HFFc6 (cell line): Measurements from ENCODE around the gene ATR. TPM values are rescaled to one million over a fixed set of nuclear protein-coding genes. Genes with fewer than 3 reads are reported as not detected.
"Not testable (repeated sequence)": the region's sequence is repeated elsewhere in the genome, so short reads cannot be mapped to it uniquely, and the experiment has no call there.

Experiments
- DNase-seq: peaks from one replicate; pipeline ENCODE4 v3.0.0-alpha.2; 2018
- H3K27ac Mint-ChIP-seq: 2 replicates; pipeline ENCODE4 v1.8.0; 2020; ENCODE audit warnings: mild to moderate bottlenecking, mixed read lengths
- H3K27me3 Mint-ChIP-seq: 2 replicates; pipeline ENCODE4 v1.8.0; 2021; ENCODE audit warnings: mild to moderate bottlenecking, moderate library complexity, mixed read lengths; ENCODE audit not compliant: insufficient read depth
- H3K36me3 Mint-ChIP-seq: 2 replicates; pipeline ENCODE4 v1.8.0; 2021; ENCODE audit warnings: low read depth, mixed read lengths
- H3K4me1 Mint-ChIP-seq: 2 replicates; pipeline ENCODE4 v1.8.0; 2020; ENCODE audit warnings: low read depth, mixed read lengths
- H3K4me3 Mint-ChIP-seq: 2 replicates; pipeline ENCODE4 v1.8.0; 2020; ENCODE audit warnings: mild to moderate bottlenecking, moderate library complexity, mixed read lengths
- H3K9me3 Mint-ChIP-seq: 2 replicates; pipeline ENCODE4 v1.8.0; 2020; ENCODE audit warnings: mild to moderate bottlenecking, mixed read lengths
- total RNA-seq, 6 experiments: library from RNA; stranded (reverse); fragmentation: NEBNext Ultra II Directional; extraction: Animal tissue kit (Norgen Biotek cat#: 25700); gene quantifications; 2 replicates in 1 of 6; 3 replicates in 5 of 6; pipeline ENCODE4 v1.2.3, GENCODE V29; 2021
- TF ChIP-seq, protein P1 (sequence below): fragments of 200-600 bp; sonication (generic); IDR thresholded peaks from 2 replicates; pipeline ENCODE4 v1.5.0; 2021; ENCODE audit warnings: antibody characterized with exemption, mild to moderate bottlenecking

The ATR gene
- total RNA-seq, 6 experiments from 2014 or later, result 23.3 to 25.6 (median 24.3) TPM

DNA sequence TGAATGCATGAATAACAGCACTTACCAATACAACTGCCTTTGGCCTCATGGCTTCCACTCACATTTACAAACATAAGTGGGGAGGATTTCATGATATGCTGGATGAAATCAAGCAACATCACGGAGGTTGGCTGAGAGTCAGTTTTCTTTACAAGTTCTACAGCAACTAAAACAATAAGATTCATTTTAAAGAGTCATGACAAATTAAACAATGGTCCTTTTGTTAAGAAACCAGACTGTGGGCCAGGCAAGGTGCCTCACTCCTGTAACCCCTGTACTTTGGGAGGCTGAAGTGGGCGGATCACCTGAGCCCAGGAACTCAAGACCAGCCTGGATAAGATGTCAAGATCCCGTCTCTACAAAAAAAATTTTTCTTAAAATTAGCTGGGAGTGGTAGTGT, 12.4 kb downstream of the ATR start:
- no peaks in the 10 kb centered on the region for H3K27me3 Mint-ChIP-seq
- 0 out of 2 replicates have a peak, but pooled peaks cover 6% of the 10 kb centered on the region for H3K4me1 Mint-ChIP-seq
- H3K9me3 Mint-ChIP-seq, result no peaks in the 10 kb centered on the region
- no peaks in the 10 kb centered on the region for H3K36me3 Mint-ChIP-seq
- H3K27ac Mint-ChIP-seq, result no peak overlapping the region
- TF ChIP-seq, protein P1, sequence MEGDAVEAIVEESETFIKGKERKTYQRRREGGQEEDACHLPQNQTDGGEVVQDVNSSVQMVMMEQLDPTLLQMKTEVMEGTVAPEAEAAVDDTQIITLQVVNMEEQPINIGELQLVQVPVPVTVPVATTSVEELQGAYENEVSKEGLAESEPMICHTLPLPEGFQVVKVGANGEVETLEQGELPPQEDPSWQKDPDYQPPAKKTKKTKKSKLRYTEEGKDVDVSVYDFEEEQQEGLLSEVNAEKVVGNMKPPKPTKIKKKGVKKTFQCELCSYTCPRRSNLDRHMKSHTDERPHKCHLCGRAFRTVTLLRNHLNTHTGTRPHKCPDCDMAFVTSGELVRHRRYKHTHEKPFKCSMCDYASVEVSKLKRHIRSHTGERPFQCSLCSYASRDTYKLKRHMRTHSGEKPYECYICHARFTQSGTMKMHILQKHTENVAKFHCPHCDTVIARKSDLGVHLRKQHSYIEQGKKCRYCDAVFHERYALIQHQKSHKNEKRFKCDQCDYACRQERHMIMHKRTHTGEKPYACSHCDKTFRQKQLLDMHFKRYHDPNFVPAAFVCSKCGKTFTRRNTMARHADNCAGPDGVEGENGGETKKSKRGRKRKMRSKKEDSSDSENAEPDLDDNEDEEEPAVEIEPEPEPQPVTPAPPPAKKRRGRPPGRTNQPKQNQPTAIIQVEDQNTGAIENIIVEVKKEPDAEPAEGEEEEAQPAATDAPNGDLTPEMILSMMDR, result no peak
- H3K4me3 Mint-ChIP-seq, result no peak overlapping the region
- no peak for DNase-seq

DNA sequence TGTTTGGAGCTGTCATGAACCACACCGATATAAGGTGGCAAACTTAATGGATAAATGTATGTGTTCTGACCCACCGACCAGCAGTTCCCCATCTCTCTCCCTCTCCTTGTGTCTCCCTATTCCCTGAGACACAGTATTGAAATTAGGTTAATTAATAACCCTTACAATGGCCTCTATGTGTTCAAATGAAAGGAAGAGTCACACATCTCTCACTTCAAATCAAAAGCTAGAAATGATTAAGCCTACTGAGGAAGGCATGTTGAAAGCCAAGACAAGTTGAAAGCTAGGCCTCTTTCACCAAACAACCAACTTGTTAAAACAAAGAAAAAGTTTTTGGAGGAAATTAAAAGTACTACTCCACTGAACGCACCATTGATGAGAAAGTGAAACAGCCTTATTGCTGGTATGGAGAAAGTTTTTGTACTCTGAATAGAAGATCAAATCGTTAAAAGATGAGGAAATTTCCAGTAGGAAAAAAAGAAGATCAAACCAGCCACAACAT, 15.0 kb downstream of the ATR start:
- Mint-ChIP-seq H3K27me3 (no peaks in the 10 kb centered on the region), H3K27ac (no peak overlapping the region), H3K9me3 (no peaks in the 10 kb centered on the region), H3K4me1 (no peaks in the 10 kb centered on the region), H3K36me3 (peaks cover 4% of the 10 kb centered on the region; the same call in 1 of the 2 replicates), H3K4me3 (no peak overlapping the region)
- DNase-seq, result no peak
- TF ChIP-seq, protein P1, result no peak

DNA sequence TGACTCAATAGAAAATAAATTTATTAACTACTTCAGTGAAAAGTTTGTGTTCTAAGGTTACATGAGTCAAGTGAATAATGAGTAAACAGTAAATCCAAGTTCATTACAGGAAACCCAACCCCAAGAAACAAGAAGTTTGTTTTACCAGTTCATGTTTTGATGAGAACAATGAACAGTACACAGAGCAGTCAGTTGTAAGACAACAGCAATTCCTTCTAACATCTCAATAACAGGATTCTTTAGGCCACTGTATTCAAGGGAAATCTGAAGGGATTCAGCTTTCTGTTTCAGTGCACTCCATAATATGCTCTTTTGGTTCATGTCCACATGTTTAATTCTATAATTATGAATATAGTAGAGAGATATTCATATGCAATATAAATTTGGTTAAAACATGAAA, 18.4 kb downstream of the ATR start:
- peaks cover 16% of the 10 kb centered on the region for H3K36me3 Mint-ChIP-seq
- no peaks in the 10 kb centered on the region for H3K27me3 Mint-ChIP-seq
- no peak overlapping the region for H3K4me3 Mint-ChIP-seq
- H3K4me1 Mint-ChIP-seq, result no peaks in the 10 kb centered on the region
- no peak for DNase-seq
- no peak overlapping the region for H3K27ac Mint-ChIP-seq
- no peaks in the 10 kb centered on the region for H3K9me3 Mint-ChIP-seq
- TF ChIP-seq, protein P1, result no peak

DNA sequence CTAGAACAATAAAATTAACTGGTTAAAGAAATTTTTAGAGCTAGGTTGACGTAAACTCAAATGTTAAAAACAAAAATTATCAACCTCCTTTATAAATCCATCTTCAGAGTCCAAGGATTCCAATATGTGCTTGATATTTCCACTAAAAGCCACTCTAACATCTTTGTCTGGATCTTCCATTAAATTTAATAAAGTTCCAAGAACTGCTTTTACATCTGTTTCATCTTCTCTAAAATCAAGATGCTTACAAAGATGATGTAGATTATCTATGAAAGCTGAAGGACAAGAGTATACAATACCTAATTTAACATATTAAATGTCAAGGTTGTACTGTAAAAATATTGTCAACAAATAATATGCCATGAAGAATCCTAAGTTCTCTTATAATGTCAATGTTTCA, 24.8 kb downstream of the ATR start:
- Mint-ChIP-seq H3K27ac (no peak overlapping the region), H3K36me3 (peaks cover 50% of the 10 kb centered on the region)

DNA sequence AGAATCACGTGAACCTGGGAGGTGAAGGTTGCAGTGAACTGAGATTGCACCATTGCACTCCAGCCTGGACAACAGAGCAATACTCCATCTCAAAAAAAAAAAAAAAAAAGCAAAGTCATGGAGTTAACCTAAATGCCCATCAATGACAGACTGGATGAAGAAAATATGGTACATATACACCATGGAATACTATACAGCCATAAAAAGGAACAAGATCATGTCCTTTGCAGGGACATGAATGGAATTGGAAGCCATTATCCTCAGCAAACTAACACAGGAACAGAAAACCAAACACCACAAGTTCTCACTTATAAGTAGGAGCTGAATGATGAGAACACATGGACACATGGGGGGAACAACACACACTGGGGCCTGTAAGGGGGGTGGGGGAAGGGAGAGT, 26.0 kb downstream of the ATR start:
- not testable (repeated sequence) for DNase-seq, H3K4me3 Mint-ChIP-seq, H3K27ac Mint-ChIP-seq, H3K9me3 Mint-ChIP-seq, H3K4me1 Mint-ChIP-seq, H3K27me3 Mint-ChIP-seq
- peaks cover 50% of the 10 kb centered on the region for H3K36me3 Mint-ChIP-seq

More for the DNA sequence above, 24.8 kb downstream of the ATR start:
- no peak for DNase-seq
- no peaks in the 10 kb centered on the region for H3K27me3 Mint-ChIP-seq
- H3K9me3 Mint-ChIP-seq, result no peaks in the 10 kb centered on the region
- TF ChIP-seq, protein P1, result no peak
- H3K4me1 Mint-ChIP-seq, result no peaks in the 10 kb centered on the region
- H3K4me3 Mint-ChIP-seq, result no peak overlapping the region

DNA sequence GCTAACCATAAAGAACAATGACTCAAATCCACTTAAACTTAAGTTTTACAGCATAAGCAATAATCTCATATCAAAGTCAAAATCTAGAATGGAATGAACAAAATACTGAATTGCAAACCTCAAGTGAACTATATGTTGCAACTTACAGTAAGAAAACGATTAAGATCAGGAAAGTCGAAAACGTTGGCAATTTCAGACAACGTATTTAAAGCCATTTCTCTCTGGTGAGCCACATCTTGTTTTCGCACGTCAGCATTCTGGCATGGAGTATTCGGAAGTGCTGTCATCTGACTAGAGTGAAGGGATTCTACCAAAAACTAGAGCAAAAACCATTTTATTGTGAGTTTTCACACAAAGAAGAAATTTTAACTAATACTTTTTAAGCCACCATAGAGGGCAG, 28.5 kb downstream of the ATR start:
- Mint-ChIP-seq H3K36me3 (peaks cover 37% of the 10 kb centered on the region), H3K27ac (no peak overlapping the region), H3K4me1 (no peaks in the 10 kb centered on the region), H3K9me3 (no peaks in the 10 kb centered on the region), H3K4me3 (no peak overlapping the region), H3K27me3 (no peaks in the 10 kb centered on the region)
- TF ChIP-seq, protein P1, result no peak
- DNase-seq, result no peak
